ENCODE data around the gene MED4.
"Not testable (repeated sequence)": the region's sequence is repeated elsewhere in the genome, so short reads cannot be mapped to it uniquely, and the experiment has no call there.

The MED4 gene

DNA sequence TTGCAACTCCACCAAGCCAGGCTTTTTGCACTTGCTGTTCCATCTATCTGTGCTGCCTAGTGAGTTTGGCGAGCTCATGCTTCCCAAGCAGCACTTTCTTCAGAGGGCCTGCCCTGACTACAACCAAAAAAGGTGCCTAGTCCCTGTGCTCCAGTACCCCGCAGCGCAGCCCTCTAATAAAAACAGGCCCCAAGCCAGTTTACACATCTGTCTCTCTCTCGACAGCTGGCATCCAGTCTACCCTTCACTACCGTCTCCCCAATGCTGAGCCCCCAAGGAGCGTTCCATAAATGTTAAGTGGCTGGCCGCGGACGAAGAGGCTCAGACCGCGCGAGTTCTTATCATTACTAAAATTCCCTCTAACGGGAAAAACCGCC, 512 bp downstream of the MED4 start:
- peak; percentile 21 for DNase-seq (ENCODE audit: low spot score)

DNA sequence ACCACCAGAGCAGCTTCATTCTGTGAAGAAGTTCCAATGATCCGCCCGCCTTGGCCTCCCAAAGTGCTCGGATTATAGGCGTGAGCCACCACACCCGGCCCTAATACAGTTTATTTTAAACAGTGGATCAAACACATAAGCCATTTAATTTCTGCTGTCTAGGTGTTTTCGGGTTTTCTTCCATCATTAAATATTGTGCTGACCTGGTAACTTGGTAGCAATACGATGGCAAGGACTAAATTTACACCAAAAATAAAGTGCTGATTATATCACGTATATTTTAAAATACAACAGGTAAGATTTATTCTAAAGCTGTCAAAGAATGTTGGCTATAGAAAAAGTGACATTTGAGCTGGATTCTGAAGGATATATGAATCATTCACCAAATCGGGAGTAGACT, 1.3 kb downstream of the MED4 start:
- no peak for DNase-seq (ENCODE audit: low spot score)

DNA sequence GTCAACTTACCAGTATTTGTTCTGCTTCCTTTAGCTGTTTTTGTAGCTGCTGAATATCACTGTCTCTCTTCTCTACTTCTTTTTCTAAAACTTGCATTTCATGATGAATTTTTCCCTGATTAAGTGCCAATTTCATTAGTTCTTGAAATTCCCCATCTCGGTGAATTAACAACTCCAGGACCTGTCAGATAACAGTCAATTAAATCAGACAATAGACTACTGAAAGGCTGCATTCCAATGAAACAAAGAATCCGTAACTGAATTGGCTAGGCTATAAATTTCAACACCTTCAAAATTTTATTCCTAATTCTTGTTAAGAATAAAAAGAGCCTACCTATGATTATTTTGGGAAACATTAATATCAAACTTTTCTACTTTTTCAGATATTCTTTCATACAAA, 8.6 kb downstream of the MED4 start:
- no peak for DNase-seq (ENCODE audit: low spot score)

DNA sequence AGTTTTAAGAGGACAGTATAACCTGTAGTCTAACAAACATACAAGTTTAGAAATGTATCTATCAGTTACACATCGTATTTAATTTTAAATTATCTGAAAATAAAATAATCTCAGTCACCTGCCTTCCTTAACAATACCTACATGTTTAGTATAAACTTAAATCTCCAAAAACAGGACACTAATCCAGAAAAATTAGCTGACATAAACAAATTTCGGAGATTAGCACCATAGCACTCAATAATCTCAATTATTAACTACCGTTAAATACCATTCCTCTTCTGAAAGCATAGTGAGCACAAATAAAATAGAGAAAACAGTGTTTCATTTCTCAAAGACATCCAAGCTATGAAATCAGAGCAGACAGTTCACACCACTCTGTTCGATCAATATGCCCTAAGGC, 13.2 kb downstream of the MED4 start:
- DNase-seq (ENCODE audit: low spot score) = no peak

DNA sequence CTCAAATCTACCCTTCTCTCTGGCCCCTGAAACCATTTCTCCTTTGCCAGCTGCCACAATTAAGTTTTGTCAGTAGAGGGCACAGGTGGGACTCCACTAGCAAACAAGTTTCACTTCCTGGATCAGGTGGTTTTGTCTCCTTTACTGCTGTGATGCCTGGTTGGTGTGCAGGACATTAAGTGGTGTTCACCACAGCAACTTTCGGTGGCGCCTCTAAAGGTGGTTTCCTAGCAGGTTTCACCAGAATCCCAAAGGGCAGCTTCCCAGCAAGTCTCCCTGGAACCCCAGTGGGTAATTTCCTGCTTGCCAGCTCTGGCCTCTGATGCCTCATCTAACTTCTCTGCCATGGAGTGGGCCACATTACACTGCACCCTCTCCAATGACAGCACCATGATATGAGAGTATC, 16.6 kb downstream of the MED4 start:
- no peak for DNase-seq (ENCODE audit: low spot score)

DNA sequence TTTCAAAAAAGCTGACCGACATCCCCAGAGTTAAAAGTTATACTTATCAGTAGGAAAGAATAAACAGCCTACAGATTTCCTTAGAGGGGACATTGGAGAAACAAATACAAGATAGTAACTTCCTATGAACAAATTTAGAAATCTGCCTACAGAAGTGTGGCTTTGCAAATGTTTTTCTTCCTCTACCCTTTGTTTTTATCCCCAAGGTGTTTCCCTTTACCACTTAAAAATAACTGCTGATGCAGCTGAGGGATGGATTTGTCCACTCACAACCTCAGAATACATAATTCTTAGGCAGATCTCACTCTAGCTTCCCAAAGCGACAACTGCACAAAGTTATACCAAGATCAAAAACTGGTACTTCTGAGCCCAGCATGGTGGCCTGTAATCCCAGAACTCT, 20.9 kb downstream of the MED4 start:
- no peak for DNase-seq (ENCODE audit: low spot score)

DNA sequence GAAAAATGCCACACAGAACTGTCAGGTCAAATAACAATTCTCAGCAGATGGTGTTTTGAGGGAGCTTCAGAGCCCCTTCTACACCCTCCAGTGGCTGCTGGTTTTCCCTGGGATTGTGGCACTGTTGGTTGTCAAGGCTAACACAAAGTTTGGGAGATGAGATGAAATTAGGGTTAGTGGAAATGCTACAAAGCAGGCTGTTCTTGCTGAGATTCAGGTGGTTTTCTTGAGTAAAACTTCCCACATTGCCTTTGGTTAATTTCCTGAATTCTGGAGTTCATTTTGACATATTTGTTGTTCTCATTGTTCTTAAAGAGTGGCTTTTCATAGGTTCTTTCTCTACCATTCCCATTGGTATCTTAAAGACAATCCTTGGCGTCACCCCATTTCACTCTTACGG, 22.1 kb downstream of the MED4 start:
- DNase-seq (ENCODE audit: low spot score) = no peak

DNA sequence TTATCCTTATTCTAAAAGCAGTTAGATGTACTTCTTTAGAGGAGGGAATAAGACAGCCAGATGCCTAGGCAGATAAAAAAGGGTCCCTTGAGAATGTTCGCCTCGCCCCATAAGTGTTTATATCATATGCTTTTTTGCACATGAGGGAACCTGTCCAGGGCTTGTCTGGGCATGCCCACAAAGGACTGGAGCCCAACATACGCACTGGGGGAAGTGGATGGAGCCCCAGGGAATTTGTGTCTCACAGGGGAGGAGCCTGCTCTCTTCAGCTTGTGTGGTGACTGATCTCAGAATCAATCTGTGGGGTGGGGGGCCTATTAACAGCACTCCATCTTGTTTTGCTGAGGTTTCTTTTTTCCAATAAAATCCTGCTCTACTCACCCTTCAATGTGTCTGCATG, 22.6 kb downstream of the MED4 start:
- DNase-seq (ENCODE audit: low spot score) = no peak

DNA sequence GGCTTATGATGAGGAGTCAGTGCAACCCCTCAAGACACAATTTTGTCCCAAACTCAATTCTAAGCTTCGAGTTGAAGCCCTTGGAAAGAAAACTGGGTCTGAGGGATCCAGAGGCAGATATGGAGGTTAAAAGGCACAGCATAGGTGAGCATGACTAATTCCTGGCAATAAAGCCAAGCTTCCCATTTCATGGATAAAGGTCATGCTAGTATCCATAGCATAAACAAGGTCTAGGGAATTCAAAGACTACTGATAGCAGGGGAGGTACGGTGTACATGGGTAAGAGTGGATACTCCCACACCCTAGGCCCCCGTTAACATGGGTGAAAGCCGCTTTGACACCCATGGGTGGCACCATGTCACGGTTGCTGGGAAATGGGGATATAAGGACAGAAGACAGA, 24.0 kb downstream of the MED4 start:
- no peak for DNase-seq (ENCODE audit: low spot score)

DNA sequence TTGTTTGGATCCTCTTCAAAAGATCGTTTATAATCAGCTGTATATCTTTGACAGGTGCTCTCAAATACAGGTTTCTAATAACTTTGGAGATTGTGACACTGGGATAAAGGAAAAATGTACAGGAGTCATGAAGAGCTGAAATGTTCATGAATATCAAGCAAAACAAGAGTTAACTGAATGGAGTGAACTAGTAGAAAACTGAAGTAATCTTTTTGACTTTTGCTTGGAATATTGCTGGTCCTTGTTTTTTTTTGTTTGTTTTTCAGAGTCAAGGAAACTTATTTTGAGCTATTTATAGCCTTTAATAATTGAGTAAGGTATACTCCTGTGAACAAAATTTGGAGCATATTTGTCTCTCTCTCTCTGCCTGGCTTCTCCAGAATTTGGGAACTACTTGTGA, 25.3 kb downstream of the MED4 start:
- DNase-seq (ENCODE audit: low spot score) = no peak

DNA sequence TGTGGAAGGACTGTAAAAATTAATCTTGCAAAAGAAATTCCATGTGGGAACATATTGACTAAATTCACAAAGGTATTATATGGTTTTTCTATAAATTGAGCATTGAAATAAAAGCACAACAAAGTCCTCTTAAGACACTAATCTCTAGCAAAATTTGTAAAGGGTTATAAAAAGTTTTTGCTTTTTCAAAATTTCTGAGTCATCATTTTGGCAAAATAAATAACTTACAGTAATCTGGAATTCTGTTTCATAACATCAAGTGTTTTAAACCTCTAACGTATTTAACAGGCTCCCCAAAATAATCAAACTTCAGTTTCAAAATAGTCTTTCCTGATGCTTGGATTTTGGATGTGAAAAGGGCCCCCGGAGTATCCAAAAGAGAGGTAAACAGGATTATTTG, 26.0 kb downstream of the MED4 start:
- no peak for DNase-seq (ENCODE audit: low spot score)

DNA sequence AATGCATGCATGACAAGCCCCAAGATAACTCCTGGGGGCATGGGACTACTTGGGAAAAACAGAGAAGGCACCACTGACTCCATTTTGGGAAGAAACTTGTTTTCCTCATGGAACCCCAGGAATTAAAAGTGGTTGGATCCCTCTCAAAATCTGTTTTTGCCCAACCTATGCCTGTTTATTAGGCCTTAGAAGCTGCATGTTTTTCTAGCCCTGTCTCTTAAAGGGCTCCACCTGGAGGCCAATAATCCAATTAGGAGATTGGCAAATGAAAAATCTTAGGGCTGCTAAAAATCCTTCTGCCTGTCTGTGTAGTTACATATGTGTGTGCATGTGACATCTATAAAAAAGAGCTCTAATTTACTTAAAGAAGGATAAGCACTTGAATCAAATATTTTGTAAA, 26.9 kb downstream of the MED4 start:
- DNase-seq (ENCODE audit: low spot score) = no peak

DNA sequence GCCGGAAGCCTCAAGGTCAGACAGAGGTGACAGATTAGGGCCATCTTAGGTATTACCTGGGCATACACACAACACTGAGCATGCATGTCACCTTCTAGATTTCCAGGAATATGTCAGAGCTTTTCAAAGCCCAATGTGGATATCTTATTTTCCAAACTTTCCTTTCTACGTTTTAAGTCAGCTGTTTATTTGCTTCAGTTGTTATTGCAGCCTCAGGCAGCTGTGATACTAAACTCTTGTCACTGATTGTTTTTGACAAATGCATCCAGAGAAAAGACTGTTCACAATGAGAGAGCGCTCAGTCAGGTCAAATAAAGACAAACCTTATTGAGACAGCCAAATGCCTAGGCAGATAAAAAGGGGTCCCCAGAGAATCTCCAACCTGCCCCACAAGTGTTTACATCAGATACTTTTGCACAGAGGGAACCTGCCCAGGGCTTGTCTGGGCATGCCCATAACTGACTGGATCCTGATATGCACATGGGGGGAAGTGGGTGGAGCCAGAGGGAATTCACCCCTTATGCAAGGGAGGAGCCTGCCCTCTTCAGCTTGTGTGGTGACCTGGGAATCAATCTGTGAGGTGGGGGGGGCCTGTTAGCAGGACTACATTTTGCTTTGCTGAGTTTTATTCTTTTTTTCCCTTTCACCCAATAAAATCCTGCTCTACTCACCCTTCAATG, 28.5 kb downstream of the MED4 start:
- peak; percentile 9 for DNase-seq (ENCODE audit: low spot score)

DNA sequence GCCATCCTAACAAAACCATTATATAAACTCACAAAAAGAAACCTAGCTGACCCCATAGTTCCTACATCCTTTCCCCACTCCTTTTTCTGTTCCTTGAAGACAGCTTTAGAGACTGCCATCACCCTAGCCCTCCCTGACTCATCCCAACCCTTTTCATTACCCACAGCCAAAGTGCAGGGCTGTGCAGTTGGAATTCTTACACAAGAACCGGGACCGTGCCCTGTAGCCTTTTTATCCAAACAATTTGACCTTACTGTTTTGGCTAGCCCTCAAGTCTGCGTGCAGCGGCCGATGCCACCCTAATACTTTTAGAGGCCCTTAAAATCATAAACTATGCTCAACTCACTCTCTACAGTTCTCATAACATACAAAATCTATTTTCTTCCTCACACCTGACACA, 35.0 kb downstream of the MED4 start:
- not testable (repeated sequence) for DNase-seq (ENCODE audit: low spot score)

DNA sequence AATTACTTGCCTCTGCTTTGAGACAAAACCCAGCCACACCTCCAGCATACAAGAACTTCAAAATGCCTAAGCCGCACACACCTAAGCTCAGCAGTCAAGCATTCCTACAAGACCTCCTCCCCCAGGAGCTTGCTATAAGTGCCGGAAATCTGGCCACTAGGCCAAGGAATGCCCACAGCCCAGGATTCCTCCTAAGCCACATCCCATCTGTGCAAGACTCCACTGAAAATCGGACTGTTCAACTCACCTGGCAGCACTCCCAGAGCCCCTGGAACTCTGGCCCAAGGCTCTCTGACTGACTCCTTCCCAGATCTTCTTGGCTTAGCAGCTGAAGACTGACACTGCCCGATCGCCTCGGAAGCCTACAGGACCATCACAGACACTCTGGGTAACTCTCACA, 36.4 kb downstream of the MED4 start:
- not testable (repeated sequence) for DNase-seq (ENCODE audit: low spot score)

DNA sequence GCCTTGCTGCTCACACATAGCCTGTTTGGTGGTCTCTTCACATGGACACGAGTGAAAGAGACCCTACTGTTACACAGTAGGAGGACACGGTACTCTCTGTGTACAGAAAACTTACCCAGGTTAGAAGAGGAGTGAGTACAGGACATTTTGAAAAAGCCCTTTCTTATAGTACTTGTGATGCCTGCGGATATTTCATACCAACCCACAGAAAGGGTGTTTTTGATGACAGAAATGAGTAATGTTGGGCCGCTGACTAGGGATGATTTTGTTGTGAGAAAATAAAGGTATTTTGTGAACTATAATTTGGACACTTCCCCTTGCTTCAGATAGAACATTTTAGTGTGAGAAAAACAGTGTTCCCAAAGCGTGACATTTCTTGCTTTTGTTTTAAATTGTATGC, 39.2 kb downstream of the MED4 start:
- DNase-seq (ENCODE audit: low spot score) = no peak

DNA sequence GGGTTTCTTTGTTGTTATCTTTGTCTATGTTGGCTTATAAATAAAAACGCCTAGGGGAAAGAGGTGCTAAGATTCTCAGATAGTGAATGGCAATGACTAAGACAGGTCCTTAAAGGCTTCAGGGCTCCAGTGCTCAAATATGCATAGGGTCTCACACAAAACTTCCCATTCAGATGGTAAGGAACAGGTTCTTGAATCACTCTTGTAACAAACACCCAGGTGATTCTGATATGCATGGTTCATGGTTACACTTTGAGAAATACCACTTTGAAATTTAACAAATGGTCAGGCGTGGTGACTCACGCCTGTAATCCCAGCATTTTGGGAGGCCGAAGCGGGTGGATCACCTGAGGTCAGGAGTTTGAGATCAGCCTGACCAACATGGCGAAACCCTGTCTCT, 40.3 kb downstream of the MED4 start:
- DNase-seq (ENCODE audit: low spot score) = no peak

DNA sequence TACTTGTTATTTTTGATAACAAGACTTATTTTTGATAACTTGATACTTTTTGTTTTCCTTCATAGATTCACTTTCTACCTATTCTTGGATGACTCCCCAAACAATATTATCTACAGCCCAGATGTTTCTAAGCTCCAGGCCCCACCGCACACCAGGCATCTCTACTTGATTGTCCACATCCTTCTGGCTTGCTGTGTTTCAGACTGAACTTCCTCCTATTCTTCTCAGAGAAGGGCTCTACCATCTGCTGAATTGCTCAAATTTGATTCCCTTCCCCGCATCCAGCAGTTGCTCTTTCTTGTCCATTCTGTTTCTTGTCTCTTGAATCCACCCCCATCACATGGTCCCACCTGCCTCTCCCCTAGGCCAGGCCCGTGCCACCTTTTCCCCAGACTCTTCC, 44.4 kb downstream of the MED4 start:
- DNase-seq (ENCODE audit: low spot score) = no peak

DNA sequence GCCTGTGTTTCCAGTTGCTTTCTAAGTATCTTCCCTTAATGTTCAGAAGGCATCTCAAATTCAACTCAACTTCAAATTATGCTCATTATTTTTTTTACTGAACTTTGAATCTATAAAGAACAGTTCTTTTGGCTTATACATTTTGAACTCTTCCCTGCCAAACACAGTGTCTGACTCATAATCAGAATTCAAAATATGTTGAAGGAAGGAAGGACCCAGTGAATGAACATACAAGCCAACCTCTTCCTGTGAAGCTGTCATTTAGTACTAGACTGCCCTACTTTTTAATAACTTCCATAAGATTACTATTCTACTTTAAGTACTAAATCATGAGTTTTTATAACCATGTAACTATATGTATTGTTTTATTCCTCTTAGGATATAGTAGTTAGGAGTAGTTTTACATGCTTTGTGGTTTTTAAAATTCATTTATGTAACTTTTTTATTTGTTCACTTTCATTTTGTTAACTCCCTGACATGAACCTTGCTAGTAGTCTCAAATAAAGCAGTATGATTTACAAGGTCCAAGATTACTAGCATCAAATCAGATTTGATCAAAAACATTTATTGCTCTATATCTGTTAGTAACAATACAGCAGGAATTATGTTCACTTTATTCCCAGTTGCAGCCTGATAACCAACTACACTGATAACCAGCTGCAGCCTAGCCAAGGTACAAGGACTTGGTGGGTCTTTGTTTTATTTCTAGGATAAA, 51.0 kb downstream of the MED4 start:
- peak; percentile 66 for DNase-seq (ENCODE audit: low spot score)

DNA sequence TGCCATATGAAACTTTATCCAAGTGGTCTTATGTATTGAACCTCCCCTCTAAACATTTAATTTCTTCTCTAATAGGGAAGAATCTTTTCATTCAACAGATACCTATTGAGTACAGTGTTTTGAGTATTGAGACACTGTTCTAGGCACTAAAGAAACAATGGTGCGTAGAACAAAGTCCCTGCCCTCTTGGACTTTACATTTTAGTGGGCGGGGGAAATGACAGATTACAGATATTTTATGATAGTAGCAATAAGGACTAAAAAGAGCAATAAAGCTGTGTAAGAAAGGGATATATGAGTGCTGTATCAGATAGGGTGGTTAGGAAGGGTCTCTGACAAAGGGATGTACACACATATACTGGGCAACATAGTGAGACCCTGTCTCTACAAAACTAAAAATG, 52.0 kb downstream of the MED4 start:
- no peak for DNase-seq (ENCODE audit: low spot score)

DNA sequence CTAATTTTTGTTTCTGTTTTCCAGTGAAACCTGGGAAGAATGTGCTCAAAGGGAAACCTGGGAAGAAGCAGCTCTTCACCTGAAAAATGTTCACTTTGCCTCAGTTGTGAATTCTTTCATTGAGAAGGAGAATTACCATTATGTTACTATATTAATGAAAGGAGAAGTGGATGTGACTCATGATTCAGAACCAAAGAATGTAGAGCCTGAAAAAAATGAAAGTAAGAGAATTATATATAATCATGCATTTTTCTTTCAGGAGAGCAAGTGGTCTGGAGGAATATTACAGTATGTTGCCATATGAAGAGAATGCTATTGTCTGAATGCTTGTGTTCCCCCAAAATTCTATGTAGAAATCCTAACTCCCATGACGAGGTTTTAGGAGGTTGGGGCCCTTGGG, 54.0 kb downstream of the MED4 start:
- DNase-seq (ENCODE audit: low spot score) = no peak

DNA sequence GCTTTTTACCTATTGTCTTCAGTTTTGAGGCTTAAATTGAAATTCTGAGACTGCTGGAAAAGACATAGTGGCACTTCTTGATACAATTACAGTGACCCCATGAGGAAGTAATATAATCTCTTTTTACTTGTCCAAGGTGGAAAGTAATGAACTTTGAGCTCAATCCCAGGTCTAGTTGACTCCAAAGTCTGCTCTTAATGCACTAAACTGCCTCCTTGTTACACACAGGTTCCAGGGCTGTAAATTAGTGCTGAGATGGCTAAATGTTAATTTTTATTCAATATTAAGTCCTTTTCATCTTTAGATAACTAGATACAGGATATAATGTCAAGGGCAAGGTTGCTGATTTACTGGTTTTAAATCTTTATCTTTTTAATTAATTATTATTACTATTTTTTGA, 54.9 kb downstream of the MED4 start:
- DNase-seq (ENCODE audit: low spot score) = no peak

DNA sequence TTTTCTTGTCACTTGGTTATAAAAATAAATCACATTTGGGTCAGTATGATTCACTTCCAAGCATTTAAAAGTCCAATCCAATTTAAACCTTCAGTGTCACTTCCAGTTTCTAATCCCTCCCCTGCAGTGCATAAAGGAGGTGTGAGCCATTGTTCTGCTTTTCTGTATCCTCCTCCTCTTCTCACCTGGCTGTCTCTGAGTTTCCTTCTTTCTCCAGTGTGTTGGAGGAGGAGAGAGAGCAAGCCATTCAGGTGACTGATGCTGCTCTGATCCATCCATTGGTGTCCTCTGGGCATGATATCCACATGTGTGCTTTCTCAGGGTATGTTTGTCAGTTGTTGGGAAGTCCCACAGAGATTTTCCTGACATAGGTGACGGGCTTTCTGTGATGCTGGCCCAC, 56.1 kb downstream of the MED4 start:
- DNase-seq (ENCODE audit: low spot score) = no peak
